Esophagus squamous epithelium (tissue), 4 donors: ENCODE measurements around the gene TMEM140.

Source experiments
- CTCF ChIP-seq, 6 experiments: fragments of 450-650 bp in 4 of 6; fragments of 200-600 bp in 2 of 6; sonication (generic) in 2 of 6; IDR thresholded peaks; one replicate each; pipeline ENCODE4 v1.5.1; 2016 to 2019; ENCODE audit warnings: antibody characterized with exemption in 6 of 6, mild to moderate bottlenecking in 4 of 6, moderate library complexity in 4 of 6
- POLR2A ChIP-seq, 4 donors: fragments of 450-650 bp; IDR thresholded peaks; one replicate each; pipeline ENCODE4 v1.6.1; 2017; ENCODE audit warnings: antibody characterized with exemption in 4 of 4, mild to moderate bottlenecking in 4 of 4, moderate library complexity in 3 of 4

- TF ChIP-seq CTCF (IDR thresholded peaks at IDR 0.05) (no peak), POLR2A (IDR thresholded peaks at IDR 0.05) (no peak)
Measured at GRCh38 chr7:135161669-135162068, 13.8 kb downstream of the TMEM140 start.
